Activated CD8-positive, alpha-beta memory T cell treated with anti-CD3 and anti-CD28 coated beads, Interleukin-2, amount 10 ng/mL, durations not matched to agents 7 days and 5 days (primary cell): Measurements from ENCODE around the gene CNPY1. TPM values are rescaled to one million over a fixed set of nuclear protein-coding genes. Genes with fewer than 3 reads are reported as not detected.

Experiments
- ATAC-seq: fragments of 150-1000 bp; cut with Tn5 transposase; one replicate; pipeline ENCODE4 v1.10.0; 2021; ENCODE audit warnings: moderate library complexity
- CTCF ChIA-PET: fragments of 350-600 bp; sonication (Branson Sonifier 250); formaldehyde crosslinking; loops from one replicate; lab custom pipeline; 2021; ENCODE audit warnings: antibody characterized with exemption; lab: Charles Lee
- DNase-seq: peaks from one replicate; pipeline ENCODE4 v3.0.0-alpha.2; 2020
- H3K27ac Mint-ChIP-seq: one replicate; pipeline ENCODE4 v1.8.0; 2021; ENCODE audit warnings: mild to moderate bottlenecking, mixed read lengths
- H3K27me3 Mint-ChIP-seq: one replicate; pipeline ENCODE4 v1.8.0; 2021; ENCODE audit warnings: mixed read lengths
- H3K36me3 Mint-ChIP-seq: one replicate; pipeline ENCODE4 v1.8.0; 2021; ENCODE audit warnings: mild to moderate bottlenecking, mixed read lengths
- H3K4me1 Mint-ChIP-seq: one replicate; pipeline ENCODE4 v1.8.0; 2021; ENCODE audit warnings: mixed read lengths
- H3K4me3 Mint-ChIP-seq: one replicate; pipeline ENCODE4 v1.8.0; 2021; ENCODE audit warnings: mild to moderate bottlenecking, moderate library complexity, mixed read lengths
- H3K9me3 Mint-ChIP-seq: one replicate; pipeline ENCODE4 v1.8.0; 2022; ENCODE audit warnings: low read depth, mixed read lengths
- total RNA-seq, 2 experiments: library from RNA; stranded (reverse); gene quantifications; one replicate each; pipeline ENCODE4 v1.2.3, GENCODE V29; 2021

The CNPY1 gene
- total RNA-seq, 2 experiments from 2014 or later, result not detected

GRCh38 chr7:155585532-155585895, 39.2 kb upstream of the CNPY1 start:
- no peak overlapping the region for H3K27ac Mint-ChIP-seq
- H3K27me3 Mint-ChIP-seq, result peaks cover 41% of the 10 kb centered on the region
- DNase-seq, result no peak
- H3K4me1 Mint-ChIP-seq, result peaks cover 5% of the 10 kb centered on the region
- H3K4me3 Mint-ChIP-seq, result no peak overlapping the region
- CTCF ChIA-PET, result interaction anchor here (0.9 to 3.0 kb wide), 2 partner anchors 13 to 672 kb away, joined by 3 to 9 read pairs; no protein-coding TSS in a partner anchor
- no peaks in the 10 kb centered on the region for H3K9me3 Mint-ChIP-seq
- H3K36me3 Mint-ChIP-seq, result no peaks in the 10 kb centered on the region
- no peak for ATAC-seq

- CTCF ChIA-PET, result no interaction called here
- DNase-seq (no peak), ATAC-seq (no peak)
- Mint-ChIP-seq H3K9me3 (no peaks in the 10 kb centered on the region), H3K36me3 (no peaks in the 10 kb centered on the region), H3K4me1 (peaks cover 6% of the 10 kb centered on the region), H3K27me3 (peaks cover 41% of the 10 kb centered on the region), H3K4me3 (no peak overlapping the region), H3K27ac (no peak overlapping the region)
Measured at GRCh38 chr7:155584763-155585531, 38.6 kb upstream of the CNPY1 start.

- ATAC-seq, result no peak
- Mint-ChIP-seq H3K4me3 (no peak overlapping the region), H3K36me3 (no peaks in the 10 kb centered on the region), H3K4me1 (peaks cover 10% of the 10 kb centered on the region), H3K27ac (no peak overlapping the region), H3K27me3 (peaks cover 41% of the 10 kb centered on the region), H3K9me3 (no peaks in the 10 kb centered on the region)
- no peak for DNase-seq
- CTCF ChIA-PET, result interaction anchor here (1.5 kb wide), 1 partner anchor 15 kb away, joined by 5 read pairs; no protein-coding TSS in a partner anchor
Measured at GRCh38 chr7:155584261-155584660, 37.9 kb upstream of the CNPY1 start.

- CTCF ChIA-PET, result interaction anchor here (1.5 kb wide), 1 partner anchor 15 kb away, joined by 5 read pairs; no protein-coding TSS in a partner anchor
- DNase-seq (no peak), ATAC-seq (no peak)
- Mint-ChIP-seq H3K4me1 (peaks cover 10% of the 10 kb centered on the region), H3K9me3 (no peaks in the 10 kb centered on the region), H3K36me3 (no peaks in the 10 kb centered on the region), H3K27ac (no peak overlapping the region), H3K4me3 (no peak overlapping the region), H3K27me3 (peaks cover 39% of the 10 kb centered on the region)
Measured at GRCh38 chr7:155583636-155584035, 37.3 kb upstream of the CNPY1 start.

GRCh38 chr7:155581954-155582353, 35.6 kb upstream of the CNPY1 start:
- no peaks in the 10 kb centered on the region for H3K9me3 Mint-ChIP-seq
- H3K27me3 Mint-ChIP-seq, result peaks cover 31% of the 10 kb centered on the region
- H3K4me1 Mint-ChIP-seq, result peaks cover 10% of the 10 kb centered on the region
- H3K4me3 Mint-ChIP-seq, result no peak overlapping the region
- no peak overlapping the region for H3K27ac Mint-ChIP-seq
- no peaks in the 10 kb centered on the region for H3K36me3 Mint-ChIP-seq
- no peak for ATAC-seq
- no peak for DNase-seq
- CTCF ChIA-PET, result no interaction called here

GRCh38 chr7:155581107-155581830, 34.9 kb upstream of the CNPY1 start:
- Mint-ChIP-seq H3K36me3 (no peaks in the 10 kb centered on the region), H3K9me3 (no peaks in the 10 kb centered on the region), H3K27me3 (peaks cover 26% of the 10 kb centered on the region), H3K27ac (no peak overlapping the region), H3K4me1 (peaks cover 10% of the 10 kb centered on the region), H3K4me3 (no peak overlapping the region)
- CTCF ChIA-PET, result no interaction called here
- DNase-seq (no peak), ATAC-seq (no peak)

- CTCF ChIA-PET, result no interaction called here
- H3K4me3 Mint-ChIP-seq, result no peak overlapping the region
- no peak overlapping the region for H3K27ac Mint-ChIP-seq
- ATAC-seq (peak; percentile 27), DNase-seq (no peak)
- no peaks in the 10 kb centered on the region for H3K9me3 Mint-ChIP-seq
- no peaks in the 10 kb centered on the region for H3K36me3 Mint-ChIP-seq
- H3K27me3 Mint-ChIP-seq, result peaks cover 19% of the 10 kb centered on the region
- peaks cover 10% of the 10 kb centered on the region for H3K4me1 Mint-ChIP-seq
Measured at GRCh38 chr7:155580367-155580766, 34.0 kb upstream of the CNPY1 start.

- ATAC-seq, result no peak
- peaks cover 10% of the 10 kb centered on the region for H3K4me1 Mint-ChIP-seq
- no peak for DNase-seq
- H3K4me3 Mint-ChIP-seq, result no peak overlapping the region
- peaks cover 13% of the 10 kb centered on the region for H3K27me3 Mint-ChIP-seq
- no peaks in the 10 kb centered on the region for H3K36me3 Mint-ChIP-seq
- H3K9me3 Mint-ChIP-seq, result no peaks in the 10 kb centered on the region
- H3K27ac Mint-ChIP-seq, result no peak overlapping the region
- CTCF ChIA-PET, result no interaction called here
Measured at GRCh38 chr7:155579565-155579964, 33.2 kb upstream of the CNPY1 start.

GRCh38 chr7:155578016-155578415, 31.7 kb upstream of the CNPY1 start:
- Mint-ChIP-seq H3K36me3 (no peaks in the 10 kb centered on the region), H3K27ac (no peak overlapping the region), H3K4me3 (no peak overlapping the region), H3K4me1 (peaks cover 10% of the 10 kb centered on the region), H3K9me3 (no peaks in the 10 kb centered on the region), H3K27me3 (peaks cover 5% of the 10 kb centered on the region)
- no peak for DNase-seq
- no peak for ATAC-seq
- CTCF ChIA-PET, result no interaction called here

GRCh38 chr7:155577509-155577905, 31.1 kb upstream of the CNPY1 start:
- Mint-ChIP-seq H3K9me3 (no peaks in the 10 kb centered on the region), H3K27me3 (peaks cover under 1% of the 10 kb centered on the region), H3K4me1 (peaks cover 10% of the 10 kb centered on the region), H3K4me3 (no peak overlapping the region), H3K27ac (no peak overlapping the region), H3K36me3 (no peaks in the 10 kb centered on the region)
- CTCF ChIA-PET, result no interaction called here
- ATAC-seq, result no peak
- no peak for DNase-seq

- peaks cover 10% of the 10 kb centered on the region for H3K4me1 Mint-ChIP-seq
- H3K4me3 Mint-ChIP-seq, result no peak overlapping the region
- H3K9me3 Mint-ChIP-seq, result no peaks in the 10 kb centered on the region
- DNase-seq, result no peak
- H3K27ac Mint-ChIP-seq, result no peak overlapping the region
- ATAC-seq, result no peak
- H3K36me3 Mint-ChIP-seq, result no peaks in the 10 kb centered on the region
- H3K27me3 Mint-ChIP-seq, result no peaks in the 10 kb centered on the region
- CTCF ChIA-PET, result no interaction called here
Measured at GRCh38 chr7:155576900-155577508, 30.6 kb upstream of the CNPY1 start.

GRCh38 chr7:155576416-155576815, 30.1 kb upstream of the CNPY1 start:
- H3K36me3 Mint-ChIP-seq, result no peaks in the 10 kb centered on the region
- H3K4me1 Mint-ChIP-seq, result peaks cover 10% of the 10 kb centered on the region
- CTCF ChIA-PET, result no interaction called here
- no peaks in the 10 kb centered on the region for H3K9me3 Mint-ChIP-seq
- H3K27me3 Mint-ChIP-seq, result no peaks in the 10 kb centered on the region
- DNase-seq (no peak), ATAC-seq (no peak)
- no peak overlapping the region for H3K27ac Mint-ChIP-seq
- no peak overlapping the region for H3K4me3 Mint-ChIP-seq

- ATAC-seq (no peak), DNase-seq (no peak)
- Mint-ChIP-seq H3K4me1 (peaks cover 2% of the 10 kb centered on the region), H3K9me3 (no peaks in the 10 kb centered on the region), H3K27ac (no peak overlapping the region), H3K36me3 (no peaks in the 10 kb centered on the region), H3K27me3 (no peaks in the 10 kb centered on the region), H3K4me3 (no peak overlapping the region)
- CTCF ChIA-PET, result no interaction called here
Measured at GRCh38 chr7:155574556-155575290, 28.4 kb upstream of the CNPY1 start.
